GM12865 (cell line): Measurements from ENCODE around the gene MIXL1.
"Not testable (repeated sequence)": the region's sequence is repeated elsewhere in the genome, so short reads cannot be mapped to it uniquely, and the experiment has no call there.

Experiments used
- DNase-seq: peaks from one replicate; pipeline ENCODE4 v3.0.0; 2010; ENCODE audit warnings: low read depth
- H3K4me3 ChIP-seq: 2 replicates; pipeline ENCODE4 v1.5.1; 2011; ENCODE audit warnings: mild to moderate bottlenecking, low read depth, low read length, control low read depth
- TF ChIP-seq, protein P1 (sequence below): IDR thresholded peaks from 2 replicates; pipeline ENCODE4 v1.5.1; 2011; ENCODE audit warnings: low read length, control low read depth, low read depth, inconsistent platforms; ENCODE audit not compliant: insufficient read depth; ENCODE audit errors: missing control alignments

The MIXL1 gene

GRCh38 chr1:226233293-226233692 is 9.8 kb downstream of the MIXL1 start:
- DNase-seq: peak; percentile 57
- TF ChIP-seq, protein P1, sequence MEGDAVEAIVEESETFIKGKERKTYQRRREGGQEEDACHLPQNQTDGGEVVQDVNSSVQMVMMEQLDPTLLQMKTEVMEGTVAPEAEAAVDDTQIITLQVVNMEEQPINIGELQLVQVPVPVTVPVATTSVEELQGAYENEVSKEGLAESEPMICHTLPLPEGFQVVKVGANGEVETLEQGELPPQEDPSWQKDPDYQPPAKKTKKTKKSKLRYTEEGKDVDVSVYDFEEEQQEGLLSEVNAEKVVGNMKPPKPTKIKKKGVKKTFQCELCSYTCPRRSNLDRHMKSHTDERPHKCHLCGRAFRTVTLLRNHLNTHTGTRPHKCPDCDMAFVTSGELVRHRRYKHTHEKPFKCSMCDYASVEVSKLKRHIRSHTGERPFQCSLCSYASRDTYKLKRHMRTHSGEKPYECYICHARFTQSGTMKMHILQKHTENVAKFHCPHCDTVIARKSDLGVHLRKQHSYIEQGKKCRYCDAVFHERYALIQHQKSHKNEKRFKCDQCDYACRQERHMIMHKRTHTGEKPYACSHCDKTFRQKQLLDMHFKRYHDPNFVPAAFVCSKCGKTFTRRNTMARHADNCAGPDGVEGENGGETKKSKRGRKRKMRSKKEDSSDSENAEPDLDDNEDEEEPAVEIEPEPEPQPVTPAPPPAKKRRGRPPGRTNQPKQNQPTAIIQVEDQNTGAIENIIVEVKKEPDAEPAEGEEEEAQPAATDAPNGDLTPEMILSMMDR: no peak
- no peak overlapping the region for H3K4me3 ChIP-seq

- DNase-seq: no peak
- TF ChIP-seq, protein P1: no peak
- no peak overlapping the region for H3K4me3 ChIP-seq
Measured at GRCh38 chr1:226233806-226234205, 10.3 kb downstream of the MIXL1 start.

DNA sequence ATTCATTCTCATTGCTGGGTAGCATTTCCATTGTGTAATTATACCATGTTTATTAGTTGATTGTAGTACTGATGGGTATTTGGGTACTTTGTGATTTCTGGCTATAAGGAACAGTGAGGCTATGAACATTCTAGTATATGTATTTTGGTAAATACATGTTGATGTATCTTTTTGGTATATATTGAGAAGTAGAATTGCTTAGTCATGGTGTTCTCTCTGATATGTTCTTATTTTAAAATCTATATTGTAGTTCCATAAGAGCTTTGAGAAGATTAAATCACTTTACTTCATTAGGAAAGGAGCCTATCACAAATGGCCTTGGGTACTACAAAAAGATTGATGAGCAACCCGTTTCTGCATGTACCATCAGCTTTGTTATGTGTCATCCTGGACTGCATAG is 13.4 kb downstream of the MIXL1 start:
- DNase-seq: no peak
- TF ChIP-seq, protein P1: no peak
- H3K4me3 ChIP-seq: no peak overlapping the region

GRCh38 chr1:226239421-226239820 is 16.0 kb downstream of the MIXL1 start:
- H3K4me3 ChIP-seq: no peak overlapping the region
- DNase-seq: no peak
- TF ChIP-seq, protein P1: no peak

- TF ChIP-seq, protein P1: no peak
- H3K4me3 ChIP-seq: no peak overlapping the region
- peak; percentile 12 for DNase-seq
Measured at GRCh38 chr1:226248091-226248490, 24.6 kb downstream of the MIXL1 start.

GRCh38 chr1:226248796-226249195 is 25.3 kb downstream of the MIXL1 start:
- no peak overlapping the region for H3K4me3 ChIP-seq
- TF ChIP-seq, protein P1: no peak
- DNase-seq: no peak

- H3K4me3 ChIP-seq: no peak overlapping the region
- TF ChIP-seq, protein P1: no peak
- DNase-seq: no peak
Measured at GRCh38 chr1:226250511-226250910, 27.0 kb downstream of the MIXL1 start.

DNA sequence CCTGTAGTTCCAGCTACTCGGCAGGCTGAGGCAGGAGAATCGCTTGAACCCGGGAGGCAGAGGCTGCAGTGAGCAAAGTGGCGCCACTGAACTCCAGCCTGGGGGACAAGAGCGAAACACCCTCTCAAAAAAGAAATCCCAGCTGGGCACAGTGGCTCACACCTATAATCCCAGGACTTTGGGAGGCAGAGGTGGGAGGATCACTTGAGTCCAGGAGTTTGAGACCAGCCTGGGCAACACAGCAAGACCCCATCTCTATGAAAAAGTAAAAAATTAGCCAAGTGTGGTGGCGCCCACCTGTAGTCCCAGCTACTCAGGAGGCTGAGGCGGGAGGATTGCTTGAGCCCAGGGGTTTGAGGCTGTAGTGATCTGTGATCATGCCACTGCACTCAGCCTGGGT is 29.4 kb downstream of the MIXL1 start:
- H3K4me3 ChIP-seq, DNase-seq: not testable (repeated sequence)
